Ishikawa (cell line): ENCODE data around the gene LOXL4.
A peak's percentile ranks its signal among the peaks of the same experiment; 100 is the strongest.

ENCODE experiments used
- CEBPB ChIP-seq: IDR thresholded peaks from 2 replicates; pipeline ENCODE4 v1.6.1; 2012
- CREB1 ChIP-seq: IDR thresholded peaks from 2 replicates; pipeline ENCODE4 v1.6.1; 2012; ENCODE audit warnings: low read depth
- EGR1 ChIP-seq: IDR thresholded peaks from 2 replicates; pipeline ENCODE4 v1.6.1; 2012
- EP300 ChIP-seq: IDR thresholded peaks from 2 replicates; pipeline ENCODE4 v1.6.1; 2012; ENCODE audit warnings: borderline replicate concordance
- FOXM1 ChIP-seq: IDR thresholded peaks from 2 replicates; pipeline ENCODE4 v1.6.1; 2012; ENCODE audit warnings: low read depth, borderline replicate concordance
- MAX ChIP-seq: IDR thresholded peaks from 2 replicates; pipeline ENCODE4 v1.6.1; 2012
- NFIC ChIP-seq: IDR thresholded peaks from 2 replicates; pipeline ENCODE4 v1.6.1; 2012
- RAD21 ChIP-seq: IDR thresholded peaks from 2 replicates; pipeline ENCODE4 v1.6.1; 2012; ENCODE audit warnings: low read depth
- REST ChIP-seq: IDR thresholded peaks from 2 replicates; pipeline ENCODE4 v1.6.1; 2012; ENCODE audit warnings: low read depth, mild to moderate bottlenecking
- TAF1 ChIP-seq: IDR thresholded peaks from 2 replicates; pipeline ENCODE4 v1.6.1; 2012; ENCODE audit warnings: low read depth, mild to moderate bottlenecking
- TCF12 ChIP-seq: IDR thresholded peaks from 2 replicates; pipeline ENCODE4 v1.6.1; 2012; ENCODE audit warnings: low read depth
- TEAD4 ChIP-seq: IDR thresholded peaks from 2 replicates; pipeline ENCODE4 v1.6.1; 2012
- USF1 ChIP-seq: IDR thresholded peaks from 2 replicates; pipeline ENCODE4 v1.6.1; 2012
- YY1 ChIP-seq: IDR thresholded peaks from 2 replicates; pipeline ENCODE4 v1.6.1; 2012; ENCODE audit warnings: low read depth
- ZBTB7A ChIP-seq: IDR thresholded peaks from 2 replicates; pipeline ENCODE4 v1.6.1; 2012; ENCODE audit warnings: low read depth

LOXL4 gene

GRCh38 chr10:98266647-98267046 lies 1.3 kb downstream of the LOXL4 start:
- no peak for TF ChIP-seq FOXM1

GRCh38 chr10:98265403-98266378 lies 2.3 kb downstream of the LOXL4 start:
- TF ChIP-seq TAF1 (no peak), ZBTB7A (0 out of 2 replicates have a peak, but pooled peaks have one; percentile 4), TEAD4 (peak; percentile 60), CREB1 (no peak), EP300 (no peak; the same call in 1 of the 2 replicates), EGR1 (peak; percentile 51), NFIC (peak; percentile 48; the same call in 1 of the 2 replicates), FOXM1 (no peak), MAX (peak; percentile 19; the same call in 1 of the 2 replicates), USF1 (peak; percentile 77), CEBPB (no peak), RAD21 (no peak; the same call in 1 of the 2 replicates), TCF12 (peak; percentile 56), REST (no peak)

GRCh38 chr10:98264378-98265065 lies 3.5 kb downstream of the LOXL4 start:
- no peak for TF ChIP-seq EP300
- no peak for TF ChIP-seq MAX
- TF ChIP-seq TAF1 = no peak
- TF ChIP-seq CEBPB = no peak
- no peak for TF ChIP-seq NFIC
- no peak for TF ChIP-seq EGR1
- TF ChIP-seq TEAD4 = no peak
- TF ChIP-seq USF1 = no peak
- no peak for TF ChIP-seq RAD21
- TF ChIP-seq TCF12 = no peak
- no peak for TF ChIP-seq CREB1
- no peak for TF ChIP-seq FOXM1
- no peak for TF ChIP-seq ZBTB7A
- no peak for TF ChIP-seq REST
- no peak for TF ChIP-seq YY1

- TF ChIP-seq USF1 = no peak
- no peak for TF ChIP-seq CREB1
- TF ChIP-seq RAD21 = no peak
- no peak for TF ChIP-seq YY1
- no peak for TF ChIP-seq CEBPB
Measured at GRCh38 chr10:98263088-98263487, 4.9 kb downstream of the LOXL4 start.

GRCh38 chr10:98262571-98262970 lies 5.4 kb downstream of the LOXL4 start:
- TF ChIP-seq NFIC (peak; percentile 42; the same call in 1 of the 2 replicates), TEAD4 (no peak), TCF12 (no peak), FOXM1 (no peak), MAX (peak; percentile 66; the same call in 1 of the 2 replicates), USF1 (peak; percentile 69), CEBPB (no peak), RAD21 (peak; percentile 97)
